NCI-H748 treated with DMSO at 0.1 percent for 48 hours (cell line): Measurements from ENCODE around the gene LCE3E.

ENCODE experiments used
- DNase-seq: peaks from one replicate; lab custom pipeline; 2025; lab: John Stamatoyannopoulos, UW

LCE3E gene

GRCh38 chr1:152516082-152516481, 50.5 kb downstream of the LCE3E start:
- no peak for DNase-seq
